Gastroesophageal sphincter (tissue), 4 donors: ENCODE results near the gene TNKS2. TPM values are rescaled to one million over a fixed set of nuclear protein-coding genes. Genes with fewer than 3 reads are reported as not detected.
"Not testable (repeated sequence)": the region's sequence is repeated elsewhere in the genome, so short reads cannot be mapped to it uniquely, and the experiment has no call there.

Experiments used
- ATAC-seq: fragments of 150-250 bp; one replicate; pipeline ENCODE4 v1.9.1; 2016; ENCODE audit warnings: mild to moderate bottlenecking, moderate library complexity
- H3K27ac ChIP-seq, 4 donors: fragments of 200-600 bp; sonication (generic) in 3 of 4; 1 replicate in 3 of 4; 2 replicates in 1 of 4; pipeline ENCODE4 v1.5.1; 2016 to 2019
- H3K27me3 ChIP-seq: fragments of 200-600 bp; sonication (generic); one replicate; pipeline ENCODE4 v1.5.1; 2019
- H3K36me3 ChIP-seq, 2 donors: fragments of 200-600 bp; sonication (generic); one replicate each; pipeline ENCODE4 v1.5.1; 2019; ENCODE audit warnings: control low read depth in 1 of 2
- H3K4me1 ChIP-seq, 3 donors: fragments of 200-600 bp; sonication (generic); 1 replicate in 2 of 3; 2 replicates in 1 of 3; pipeline ENCODE4 v1.5.1; 2016 to 2019; ENCODE audit warnings: control low read depth in 2 of 3
- H3K4me3 ChIP-seq, 2 donors: fragments of 200-600 bp; sonication (generic); one replicate each; pipeline ENCODE4 v1.5.1; 2019; ENCODE audit warnings: mild to moderate bottlenecking in 1 of 2, moderate library complexity in 1 of 2
- H3K9me3 ChIP-seq, 3 donors: fragments of 200-600 bp; sonication (generic); one replicate each; pipeline ENCODE4 v1.5.1; 2017 to 2019; ENCODE audit warnings: control low read depth in 2 of 3
- EP300 ChIP-seq: sonication (generic); formaldehyde crosslinking; IDR thresholded peaks from one replicate; pipeline ENCODE4 v1.6.1; 2017; ENCODE audit warnings: antibody characterized with exemption, mild to moderate bottlenecking
- POLR2A ChIP-seq, 2 donors: fragments of 450-650 bp; IDR thresholded peaks; one replicate each; pipeline ENCODE4 v1.6.1; 2017; ENCODE audit warnings: antibody characterized with exemption in 2 of 2, mild to moderate bottlenecking in 2 of 2, moderate library complexity in 1 of 2
- POLR2AphosphoS5 ChIP-seq: sonication (generic); formaldehyde crosslinking; IDR thresholded peaks from one replicate; pipeline ENCODE4 v1.6.1; 2017; ENCODE audit warnings: antibody characterized with exemption
- WGBS, 2 donors: methylation state at CpG; one replicate each; pipeline ENCODE4 v1.1.5; 2018; ENCODE audit warnings: low coverage in 1 of 2; 5-methylcytosine and 5-hydroxymethylcytosine counted together
- total RNA-seq, 4 donors: library from RNA; depleted of rRNA; stranded (reverse); fragments of >200 nt; gene quantifications; one replicate each; pipeline ENCODE4 v1.1.0, GENCODE V29; 2016
- TF ChIP-seq, protein P1 (sequence below), 4 experiments: fragments of 200-600 bp in 2 of 4; fragments of 450-650 bp in 2 of 4; sonication (generic) in 1 of 4; IDR thresholded peaks; one replicate each; pipeline ENCODE4 v1.5.1; 2017 to 2019; ENCODE audit warnings: antibody characterized with exemption in 4 of 4, mild to moderate bottlenecking in 2 of 4, moderate library complexity in 2 of 4

TNKS2 gene
- total RNA-seq, 4 donors from 2014 or later, result 40.6 to 49.7 (median 45.6) TPM

- H3K4me1 ChIP-seq, result peaks cover 0 to 14% (median 4%) of the 10 kb centered on the region in 3 donors
- H3K27ac ChIP-seq, result no peak overlapping the region
- no peak overlapping the region for H3K4me3 ChIP-seq
- WGBS, 2 donors, result 89 to 91% methylated on average over 1 of the region's 1 CpG
- no peak for TF ChIP-seq POLR2AphosphoS5
- TF ChIP-seq EP300, result no peak
- TF ChIP-seq POLR2A (IDR thresholded peaks at IDR 0.05), result no peak
- TF ChIP-seq, protein P1, sequence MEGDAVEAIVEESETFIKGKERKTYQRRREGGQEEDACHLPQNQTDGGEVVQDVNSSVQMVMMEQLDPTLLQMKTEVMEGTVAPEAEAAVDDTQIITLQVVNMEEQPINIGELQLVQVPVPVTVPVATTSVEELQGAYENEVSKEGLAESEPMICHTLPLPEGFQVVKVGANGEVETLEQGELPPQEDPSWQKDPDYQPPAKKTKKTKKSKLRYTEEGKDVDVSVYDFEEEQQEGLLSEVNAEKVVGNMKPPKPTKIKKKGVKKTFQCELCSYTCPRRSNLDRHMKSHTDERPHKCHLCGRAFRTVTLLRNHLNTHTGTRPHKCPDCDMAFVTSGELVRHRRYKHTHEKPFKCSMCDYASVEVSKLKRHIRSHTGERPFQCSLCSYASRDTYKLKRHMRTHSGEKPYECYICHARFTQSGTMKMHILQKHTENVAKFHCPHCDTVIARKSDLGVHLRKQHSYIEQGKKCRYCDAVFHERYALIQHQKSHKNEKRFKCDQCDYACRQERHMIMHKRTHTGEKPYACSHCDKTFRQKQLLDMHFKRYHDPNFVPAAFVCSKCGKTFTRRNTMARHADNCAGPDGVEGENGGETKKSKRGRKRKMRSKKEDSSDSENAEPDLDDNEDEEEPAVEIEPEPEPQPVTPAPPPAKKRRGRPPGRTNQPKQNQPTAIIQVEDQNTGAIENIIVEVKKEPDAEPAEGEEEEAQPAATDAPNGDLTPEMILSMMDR (IDR thresholded peaks at IDR 0.05), result no peak
- no peaks in the 10 kb centered on the region for H3K9me3 ChIP-seq
- H3K36me3 ChIP-seq, result no peaks in the 10 kb centered on the region
- ATAC-seq, result no peak
- no peaks in the 10 kb centered on the region for H3K27me3 ChIP-seq
Measured at GRCh38 chr10:91891125-91892001, 93.1 kb downstream of the TNKS2 start.

- no peak for ATAC-seq
- Histone ChIP-seq H3K4me1 (peaks cover 0 to 2% (median under 1%) of the 10 kb centered on the region in 3 donors), H3K27ac (no peak overlapping the region), H3K4me3 (no peak overlapping the region), H3K27me3 (no peaks in the 10 kb centered on the region), H3K36me3 (no peaks in the 10 kb centered on the region), H3K9me3 (no peaks in the 10 kb centered on the region)
- WGBS, 2 donors, result 92 to 100% methylated on average over 2 of the region's 2 CpGs
- TF ChIP-seq, protein P1 (IDR thresholded peaks at IDR 0.05), result no peak
- TF ChIP-seq POLR2A (IDR thresholded peaks at IDR 0.05), result no peak
- no peak for TF ChIP-seq POLR2AphosphoS5
- no peak for TF ChIP-seq EP300
Measured at GRCh38 chr10:91893051-91893450, 94.8 kb downstream of the TNKS2 start.

GRCh38 chr10:91894261-91894685, 96.0 kb downstream of the TNKS2 start:
- not testable (repeated sequence) for H3K4me1 ChIP-seq, H3K27ac ChIP-seq, H3K4me3 ChIP-seq, H3K36me3 ChIP-seq, H3K9me3 ChIP-seq, ATAC-seq, H3K27me3 ChIP-seq
- 77 to 86% methylated on average over 8 to 13 of the region's 14 CpGs for WGBS, 2 donors

GRCh38 chr10:91896212-91896756, 98.1 kb downstream of the TNKS2 start:
- H3K4me3 ChIP-seq, result no peak overlapping the region
- TF ChIP-seq, protein P1 (IDR thresholded peaks at IDR 0.05), result no peak
- TF ChIP-seq POLR2A (IDR thresholded peaks at IDR 0.05) (no peak), EP300 (no peak), POLR2AphosphoS5 (no peak)
- no peaks in the 10 kb centered on the region for H3K9me3 ChIP-seq
- H3K27ac ChIP-seq, result no peak overlapping the region
- ATAC-seq, result no peak
- H3K27me3 ChIP-seq, result no peaks in the 10 kb centered on the region
- H3K36me3 ChIP-seq, result no peaks in the 10 kb centered on the region
- WGBS, 2 donors, result 65 to 86% methylated on average over 2 to 3 of the region's 3 CpGs
- no peaks in the 10 kb centered on the region for H3K4me1 ChIP-seq

- no peaks in the 10 kb centered on the region for H3K9me3 ChIP-seq
- WGBS, 2 donors, result 59 to 62% methylated on average over 7 to 8 of the region's 8 CpGs
- H3K36me3 ChIP-seq, result no peaks in the 10 kb centered on the region
- no peaks in the 10 kb centered on the region for H3K27me3 ChIP-seq
- no peaks in the 10 kb centered on the region for H3K4me1 ChIP-seq
- TF ChIP-seq POLR2AphosphoS5, result no peak
- TF ChIP-seq, protein P1 (IDR thresholded peaks at IDR 0.05), result no peak
- H3K27ac ChIP-seq, result no peak overlapping the region
- no peak for ATAC-seq
- no peak overlapping the region for H3K4me3 ChIP-seq
Measured at GRCh38 chr10:91897421-91897820, 99.2 kb downstream of the TNKS2 start.
